ENCODE measurements around the gene RUNX1. TPM values are rescaled to one million over a fixed set of nuclear protein-coding genes. Genes with fewer than 3 reads are reported as not detected.
"Not testable (repeated sequence)": the region's sequence is repeated elsewhere in the genome, so short reads cannot be mapped to it uniquely, and the experiment has no call there.

The RUNX1 gene
- total RNA-seq, 1 experiment from 2014 or later: 86.2 TPM

DNA sequence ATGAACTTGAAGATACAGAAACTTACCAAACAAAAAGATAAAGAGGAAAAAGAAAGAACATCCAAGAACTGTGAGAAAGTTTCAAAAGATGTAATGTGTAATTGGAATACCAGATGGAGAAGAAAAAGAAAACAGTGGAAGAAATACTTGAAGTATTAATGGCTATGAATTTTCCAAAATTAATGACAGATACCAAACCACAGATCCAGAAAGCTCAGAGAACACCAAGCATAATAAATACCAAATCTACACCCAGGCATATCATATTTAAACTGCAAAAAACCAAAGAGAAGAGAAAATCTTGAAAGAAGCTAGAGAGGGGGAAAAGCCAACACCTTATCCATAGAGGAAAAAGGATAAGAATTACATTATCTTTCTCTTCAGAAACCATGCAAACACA, 243.9 kb downstream of the RUNX1 start:
- no peaks in the 10 kb centered on the region for H3K27me3 Mint-ChIP-seq (ENCODE audit: insufficient read depth, unreplicated experiment)
- H3K4me1 Mint-ChIP-seq (ENCODE audit: insufficient read depth, unreplicated experiment): peaks cover 42% of the 10 kb centered on the region
- peak overlapping the region; percentile 99 for H3K27ac Mint-ChIP-seq (ENCODE audit: low read depth, unreplicated experiment)
- BruUV-seq (replicated peaks): no TSS peak
- POLR2A ChIA-PET: interaction anchor here (6.4 to 26.5 kb wide), 4 partner anchors 7 to 77 kb away, joined by 78 to 972 read pairs (median 252); no protein-coding TSS in a partner anchor
- peaks cover 50% of the 10 kb centered on the region for H3K36me3 Mint-ChIP-seq (ENCODE audit: insufficient read depth, unreplicated experiment)
- no peak overlapping the region for H3K4me3 Mint-ChIP-seq (ENCODE audit: unreplicated experiment)
- H3K9me3 Mint-ChIP-seq (ENCODE audit: unreplicated experiment): peaks cover 25% of the 10 kb centered on the region
- CTCF ChIA-PET: no interaction called here
- no peak for DNase-seq (ENCODE audit: unreplicated experiment)
- intact Hi-C loops (cut with micrococcal nuclease): loop anchor here (5.0 kb wide), 1 partner anchor 247 kb away; no protein-coding TSS in a partner anchor
- TF ChIP-seq, protein P1, sequence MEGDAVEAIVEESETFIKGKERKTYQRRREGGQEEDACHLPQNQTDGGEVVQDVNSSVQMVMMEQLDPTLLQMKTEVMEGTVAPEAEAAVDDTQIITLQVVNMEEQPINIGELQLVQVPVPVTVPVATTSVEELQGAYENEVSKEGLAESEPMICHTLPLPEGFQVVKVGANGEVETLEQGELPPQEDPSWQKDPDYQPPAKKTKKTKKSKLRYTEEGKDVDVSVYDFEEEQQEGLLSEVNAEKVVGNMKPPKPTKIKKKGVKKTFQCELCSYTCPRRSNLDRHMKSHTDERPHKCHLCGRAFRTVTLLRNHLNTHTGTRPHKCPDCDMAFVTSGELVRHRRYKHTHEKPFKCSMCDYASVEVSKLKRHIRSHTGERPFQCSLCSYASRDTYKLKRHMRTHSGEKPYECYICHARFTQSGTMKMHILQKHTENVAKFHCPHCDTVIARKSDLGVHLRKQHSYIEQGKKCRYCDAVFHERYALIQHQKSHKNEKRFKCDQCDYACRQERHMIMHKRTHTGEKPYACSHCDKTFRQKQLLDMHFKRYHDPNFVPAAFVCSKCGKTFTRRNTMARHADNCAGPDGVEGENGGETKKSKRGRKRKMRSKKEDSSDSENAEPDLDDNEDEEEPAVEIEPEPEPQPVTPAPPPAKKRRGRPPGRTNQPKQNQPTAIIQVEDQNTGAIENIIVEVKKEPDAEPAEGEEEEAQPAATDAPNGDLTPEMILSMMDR (IDR thresholded peaks at IDR 0.05; ENCODE audit: unreplicated experiment): no peak

DNA sequence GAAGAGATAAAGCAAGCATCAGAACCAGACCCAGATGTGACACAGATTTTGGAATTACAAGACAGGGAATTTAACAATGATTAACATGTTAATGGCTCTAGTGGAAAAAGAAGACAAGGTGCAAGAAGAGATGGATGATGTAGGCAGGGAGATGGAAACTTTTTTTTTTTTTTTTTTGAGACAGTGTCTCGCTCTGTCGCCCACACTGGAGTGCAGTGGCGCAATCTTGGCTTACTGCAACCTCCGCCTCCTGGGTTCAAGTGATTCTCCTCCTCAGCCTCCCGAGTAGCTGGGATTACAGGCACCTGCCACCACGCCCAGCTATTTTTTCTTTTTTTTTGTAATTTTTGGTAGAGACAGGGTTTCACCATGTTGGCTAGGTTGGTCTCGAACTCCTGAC, 244.5 kb downstream of the RUNX1 start:
- Mint-ChIP-seq H3K4me1 (ENCODE audit: insufficient read depth, unreplicated experiment) (peaks cover 42% of the 10 kb centered on the region), H3K27ac (ENCODE audit: low read depth, unreplicated experiment) (peak overlapping the region; percentile 99), H3K9me3 (ENCODE audit: unreplicated experiment) (peaks cover 25% of the 10 kb centered on the region), H3K36me3 (ENCODE audit: insufficient read depth, unreplicated experiment) (peaks cover 56% of the 10 kb centered on the region)
- ChIA-PET POLR2A (interaction anchor here (0.7 to 26.5 kb wide), 7 partner anchors 8 to 78 kb away, joined by 3 to 972 read pairs (median 78); no protein-coding TSS in a partner anchor), CTCF (interaction anchor here (0.8 kb wide), 1 partner anchor 112 kb away, joined by 5 read pairs; no protein-coding TSS in a partner anchor)
- not testable (repeated sequence) for H3K4me3 Mint-ChIP-seq (ENCODE audit: unreplicated experiment); BruUV-seq (replicated peaks); H3K27me3 Mint-ChIP-seq (ENCODE audit: insufficient read depth, unreplicated experiment); DNase-seq (ENCODE audit: unreplicated experiment)
- intact Hi-C loops (cut with micrococcal nuclease): loop anchor here (5.0 kb wide), 1 partner anchor 112 kb away; no protein-coding TSS in a partner anchor

DNA sequence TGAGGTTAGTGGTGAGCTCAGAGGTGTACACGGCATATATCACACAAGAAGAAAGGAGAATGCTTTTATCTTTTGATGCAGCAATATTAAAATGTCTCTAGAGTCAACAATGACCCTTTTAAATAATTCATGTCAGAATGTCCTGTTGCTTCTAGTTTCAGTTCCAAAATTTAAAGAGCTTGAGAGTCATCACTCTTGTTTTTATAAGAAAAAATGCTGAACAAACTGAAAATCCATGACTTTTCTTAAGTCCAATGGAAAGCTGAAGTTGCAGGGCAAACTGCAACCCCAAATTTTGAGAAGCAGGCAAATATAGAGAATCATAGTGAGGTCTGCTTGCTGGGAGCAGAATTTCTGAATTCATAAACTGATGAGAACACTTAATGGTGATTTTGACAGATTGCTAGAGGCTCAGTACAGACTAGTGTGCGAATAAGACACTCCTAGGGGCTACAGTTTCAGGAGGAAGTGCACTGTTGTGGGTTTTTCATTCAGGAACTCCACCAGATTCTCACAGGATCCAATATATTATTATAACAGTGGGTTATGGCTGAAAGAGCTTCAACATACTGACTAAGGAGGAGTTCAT, 245.2 kb downstream of the RUNX1 start:
- intact Hi-C loops (cut with micrococcal nuclease): loop anchor here (5.0 kb wide), 1 partner anchor 112 kb away; no protein-coding TSS in a partner anchor
- Mint-ChIP-seq H3K4me1 (ENCODE audit: insufficient read depth, unreplicated experiment) (peaks cover 39% of the 10 kb centered on the region), H3K27ac (ENCODE audit: low read depth, unreplicated experiment) (no peak overlapping the region), H3K9me3 (ENCODE audit: unreplicated experiment) (peaks cover 25% of the 10 kb centered on the region), H3K36me3 (ENCODE audit: insufficient read depth, unreplicated experiment) (peaks cover 62% of the 10 kb centered on the region), H3K27me3 (ENCODE audit: insufficient read depth, unreplicated experiment) (no peaks in the 10 kb centered on the region), H3K4me3 (ENCODE audit: unreplicated experiment) (no peak overlapping the region)
- DNase-seq (ENCODE audit: unreplicated experiment): no peak
- no TSS peak for BruUV-seq (replicated peaks)
- ChIA-PET POLR2A (interaction anchor here (0.7 to 26.5 kb wide), 6 partner anchors 8 to 78 kb away, joined by 3 to 972 read pairs (median 54); no protein-coding TSS in a partner anchor), CTCF (interaction anchor here (0.8 kb wide), 1 partner anchor 111 kb away, joined by 5 read pairs; no protein-coding TSS in a partner anchor)
- TF ChIP-seq, protein P1 (IDR thresholded peaks at IDR 0.05; ENCODE audit: unreplicated experiment): no peak

DNA sequence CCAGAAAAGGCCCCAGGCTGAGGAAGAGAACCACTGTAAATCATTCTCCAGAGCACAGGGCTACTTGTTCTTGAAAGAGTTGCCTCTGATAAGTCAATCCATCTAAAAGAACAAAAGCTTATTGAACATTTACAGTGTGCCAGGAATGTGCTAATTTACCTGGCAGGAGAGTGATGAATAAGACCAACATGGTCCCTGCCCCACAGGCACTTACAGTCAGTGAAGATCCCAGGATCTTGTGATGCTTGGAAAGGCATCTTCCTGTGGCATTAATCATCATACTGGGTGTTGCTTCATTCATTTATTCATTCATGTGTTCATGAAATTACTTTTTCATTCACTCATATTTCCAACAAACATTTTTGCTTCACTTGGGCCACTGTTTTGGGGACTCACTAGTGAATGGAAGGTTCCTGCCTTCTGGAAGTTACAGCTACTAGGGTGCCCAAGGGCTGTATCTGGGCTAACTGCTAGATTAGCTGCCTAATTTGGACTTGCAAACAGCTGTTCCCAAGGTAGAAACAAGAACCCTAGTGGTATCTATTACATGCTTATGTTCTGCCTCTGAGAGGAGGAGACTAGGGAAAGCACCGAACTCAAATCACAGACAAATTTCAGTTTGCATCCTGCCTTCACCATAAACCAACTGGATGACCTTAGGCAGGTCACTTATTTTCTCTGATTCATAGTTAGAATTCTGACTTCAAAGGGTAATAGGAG, 246.8 kb downstream of the RUNX1 start:
- CTCF ChIA-PET: interaction anchor here (1.3 kb wide), 1 partner anchor 87 kb away, joined by 6 read pairs; no protein-coding TSS in a partner anchor
- peaks cover 39% of the 10 kb centered on the region for H3K4me1 Mint-ChIP-seq (ENCODE audit: insufficient read depth, unreplicated experiment)
- TF ChIP-seq, protein P1 (IDR thresholded peaks at IDR 0.05; ENCODE audit: unreplicated experiment): no peak
- intact Hi-C loops (cut with micrococcal nuclease): loop anchor here (5.0 kb wide), 1 partner anchor 110 kb away; no protein-coding TSS in a partner anchor
- POLR2A ChIA-PET: interaction anchor here (1.1 to 26.5 kb wide), 6 partner anchors 10 to 80 kb away, joined by 3 to 972 read pairs (median 54); no protein-coding TSS in a partner anchor
- BruUV-seq (replicated peaks): no TSS peak
- H3K4me3 Mint-ChIP-seq (ENCODE audit: unreplicated experiment): no peak overlapping the region
- peak; percentile 75 for DNase-seq (ENCODE audit: unreplicated experiment)
- H3K27ac Mint-ChIP-seq (ENCODE audit: low read depth, unreplicated experiment): peak overlapping the region; percentile 88
- no peaks in the 10 kb centered on the region for H3K27me3 Mint-ChIP-seq (ENCODE audit: insufficient read depth, unreplicated experiment)
- peaks cover 66% of the 10 kb centered on the region for H3K36me3 Mint-ChIP-seq (ENCODE audit: insufficient read depth, unreplicated experiment)
- H3K9me3 Mint-ChIP-seq (ENCODE audit: unreplicated experiment): peaks cover 25% of the 10 kb centered on the region
